ENCODE measurements around the gene SON.

GRCh38 chr21:33619726-33620125 lies 76.9 kb downstream of the SON start:
- TF ChIP-seq, protein P1, sequence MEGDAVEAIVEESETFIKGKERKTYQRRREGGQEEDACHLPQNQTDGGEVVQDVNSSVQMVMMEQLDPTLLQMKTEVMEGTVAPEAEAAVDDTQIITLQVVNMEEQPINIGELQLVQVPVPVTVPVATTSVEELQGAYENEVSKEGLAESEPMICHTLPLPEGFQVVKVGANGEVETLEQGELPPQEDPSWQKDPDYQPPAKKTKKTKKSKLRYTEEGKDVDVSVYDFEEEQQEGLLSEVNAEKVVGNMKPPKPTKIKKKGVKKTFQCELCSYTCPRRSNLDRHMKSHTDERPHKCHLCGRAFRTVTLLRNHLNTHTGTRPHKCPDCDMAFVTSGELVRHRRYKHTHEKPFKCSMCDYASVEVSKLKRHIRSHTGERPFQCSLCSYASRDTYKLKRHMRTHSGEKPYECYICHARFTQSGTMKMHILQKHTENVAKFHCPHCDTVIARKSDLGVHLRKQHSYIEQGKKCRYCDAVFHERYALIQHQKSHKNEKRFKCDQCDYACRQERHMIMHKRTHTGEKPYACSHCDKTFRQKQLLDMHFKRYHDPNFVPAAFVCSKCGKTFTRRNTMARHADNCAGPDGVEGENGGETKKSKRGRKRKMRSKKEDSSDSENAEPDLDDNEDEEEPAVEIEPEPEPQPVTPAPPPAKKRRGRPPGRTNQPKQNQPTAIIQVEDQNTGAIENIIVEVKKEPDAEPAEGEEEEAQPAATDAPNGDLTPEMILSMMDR (IDR thresholded peaks at IDR 0.05; ENCODE audit: low read depth, low read length): no peak
- TF ChIP-seq EZH2phosphoT487 (IDR thresholded peaks at IDR 0.05; ENCODE audit: low read depth): no peak
